Panc1 (cell line): ENCODE results near the gene PISD. TPM values are rescaled to one million over a fixed set of nuclear protein-coding genes. Genes with fewer than 3 reads are reported as not detected.
"Not testable (repeated sequence)": the region's sequence is repeated elsewhere in the genome, so short reads cannot be mapped to it uniquely, and the experiment has no call there.

Experiments
- ATAC-seq: fragments of 200-7000 bp; cut with Tn5 transposase; 2 replicates; pipeline ENCODE4 v1.9.1; 2020; ENCODE audit warnings: mild to moderate bottlenecking, moderate library complexity
- Bru-seq: library from RNA; stranded (reverse); fragments of 400-500 nt; gene quantifications from one replicate; lab custom pipeline; 2021; lab: Mats Ljungman, UMichigan
- BruChase-seq, 2 experiments: library from RNA; stranded (reverse); fragments of 400-500 nt; gene quantifications; one replicate each; lab custom pipeline; 2021; lab: Mats Ljungman, UMichigan
- BruUV-seq: library from RNA; stranded (reverse); fragments of 400-500 nt; replicated peaks from 2 replicates; lab custom pipeline; 2021; lab: Mats Ljungman, UMichigan
- CTCF ChIA-PET: fragments of 300-600 bp; sonication (Branson Sonifier 250); formaldehyde crosslinking; loops from one replicate; lab custom pipeline; 2022; ENCODE audit warnings: antibody characterized with exemption; lab: Charles Lee
- POLR2A ChIA-PET: fragments of 300-600 bp; sonication (Branson Sonifier 250); formaldehyde crosslinking; loops from one replicate; lab custom pipeline; 2022; ENCODE audit warnings: antibody characterized with exemption; lab: Charles Lee
- DNase-seq: peaks from one replicate; pipeline ENCODE4 v3.0.0-alpha.2; 2010; ENCODE audit warnings: low read depth, low spot score
- H3K27ac ChIP-seq: 2 replicates; pipeline ENCODE4 v1.5.1; 2011; ENCODE audit warnings: mild to moderate bottlenecking, low read length, inconsistent platforms
- H3K27me3 ChIP-seq: fragments of 200-500 bp; sonication (Bioruptor generic); 2 replicates; pipeline ENCODE4 v1.6.0; 2014; ENCODE audit warnings: low read length, inconsistent platforms; ENCODE audit not compliant: control insufficient read depth, insufficient read depth
- H3K36me3 ChIP-seq: fragments of 200-500 bp; sonication (Bioruptor generic); 2 replicates; pipeline ENCODE4 v1.5.1; 2014; ENCODE audit warnings: inconsistent platforms, mild to moderate bottlenecking, low read length, moderate library complexity; ENCODE audit not compliant: control insufficient read depth, insufficient read depth
- H3K4me1 ChIP-seq: 2 replicates; pipeline ENCODE4 v1.5.1; 2011; ENCODE audit warnings: inconsistent platforms, mild to moderate bottlenecking, low read length, moderate library complexity; ENCODE audit not compliant: control insufficient read depth, insufficient read depth
- H3K4me3 ChIP-seq, 2 experiments: 2 replicates each; pipeline ENCODE4 v1.5.1; 2011 to 2012; ENCODE audit warnings: low read depth in 2 of 2, low read length in 2 of 2, mild to moderate bottlenecking in 2 of 2, inconsistent platforms in 1 of 2, moderate library complexity in 1 of 2
- H3K9me3 ChIP-seq: fragments of 200-500 bp; sonication (Bioruptor generic); 2 replicates; pipeline ENCODE4 v1.5.1; 2014; ENCODE audit warnings: low read depth, mild to moderate bottlenecking, inconsistent platforms, low read length, moderate library complexity; ENCODE audit not compliant: control insufficient read depth, insufficient read depth
- CTCF ChIP-seq: fragments of 450-650 bp; IDR thresholded peaks from 2 replicates; pipeline ENCODE4 v1.5.1; 2017; ENCODE audit warnings: mild to moderate bottlenecking
- POLR2AphosphoS5 ChIP-seq: IDR thresholded peaks from 2 replicates; pipeline ENCODE4 v1.6.1; 2012; ENCODE audit warnings: mild to moderate bottlenecking, low read depth, low read length, moderate library complexity
- SIN3A ChIP-seq: IDR thresholded peaks from 2 replicates; pipeline ENCODE4 v1.6.1; 2012; ENCODE audit warnings: low read depth, mild to moderate bottlenecking, low read length, moderate library complexity, borderline replicate concordance; ENCODE audit not compliant: insufficient read depth
- TCF7L2 ChIP-seq: IDR thresholded peaks from 2 replicates; pipeline ENCODE4 v1.6.1; 2011; ENCODE audit warnings: mild to moderate bottlenecking, low read depth, low read length, inconsistent platforms
- in situ Hi-C: cut with HindIII; loops from 2 replicates; pipeline ENCODE4 v1.10.0; 2016; ENCODE audit warnings: low sequenced_read_pairs, low pct_unique_long_range_greater_than_20kb
- intact Hi-C: fragments of 100-400 bp; cut with micrococcal nuclease; formaldehyde crosslinking; loops from one replicate; pipeline ENCODE4 v1.10.0; 2022; ENCODE audit not compliant: unreplicated experiment
- long read RNA-seq: library from polyadenylated mRNA; unstranded; transcript quantifications from one replicate; pipeline ENCODE4 v2.0.0, GENCODE V29; 2021; ENCODE audit not compliant: unreplicated experiment
- polyA plus RNA-seq: library from polyadenylated mRNA; unstranded; fragments of >200 nt; gene quantifications from one replicate; pipeline ENCODE4 v1.2.1, GENCODE V29; 2012; ENCODE audit warnings: missing spikeins; ENCODE audit not compliant: insufficient read length
- total RNA-seq: library from RNA; stranded (reverse); gene quantifications from one replicate; pipeline ENCODE4 v1.2.1, GENCODE V29; 2021; ENCODE audit not compliant: unreplicated experiment

The PISD gene
- total RNA-seq (33.8 TPM), Bru-seq, nascent RNA (percentile 67 among the genes with signal in this experiment), BruChase-seq, experiment 1, labeled RNA remaining after a 2-hour chase (percentile 67 among the genes with signal in this experiment), BruChase-seq, experiment 2, labeled RNA remaining after a 6-hour chase (percentile 71 among the genes with signal in this experiment)
- 27.8 TPM for polyA plus RNA-seq
- long read RNA-seq, transcript PISD-209 (8 exons, 1,963 nt), result major isoform, 14 of 77 reads
- long read RNA-seq, partial matches to known transcripts, result 4 of 77 reads
- long read RNA-seq, other reads (novel, unspliced or antisense), result 57 of 77 reads

- peak within 1 kb of the TSS; percentile 78 to 90 for H3K4me3 ChIP-seq
- intact Hi-C loops, result loop anchor here (10.0 kb wide), 1 partner anchor 283 kb away; the partner anchor contains the start of gene YWHAH
- H3K9me3 ChIP-seq, result no peaks in the 10 kb centered on the region
- peaks cover 8% of the 10 kb centered on the region for H3K4me1 ChIP-seq
- ATAC-seq (peak; percentile 91), DNase-seq (peak; percentile 78)
- ChIA-PET CTCF (interaction anchor here (0.6 to 0.7 kb wide), 2 partner anchors 12 to 308 kb away, joined by 3 to 5 read pairs; no protein-coding TSS in a partner anchor), POLR2A (interaction anchor here (0.5 to 0.7 kb wide), 4 partner anchors 193 to 1838 kb away, joined by 5 to 8 read pairs (median 6); no protein-coding TSS in a partner anchor)
- H3K27ac ChIP-seq, result peak within 1 kb of the TSS; percentile 88
- BruUV-seq, result no TSS peak
- TF ChIP-seq TCF7L2 (0 out of 2 replicates have a peak, but pooled peaks have one; percentile 18), POLR2AphosphoS5 (peak; percentile 71), CTCF (no peak), SIN3A (0 out of 2 replicates have a peak, but pooled peaks have one; percentile 40)
- in situ Hi-C loops, result no loop called here
- H3K36me3 ChIP-seq, result peaks cover 4% of the 10 kb centered on the region; the same call in 1 of the 2 replicates
- H3K27me3 ChIP-seq, result no peaks in the 10 kb centered on the region
Measured at GRCh38 chr22:31661851-31662667, at the start of gene PISD. Gene PISD, minus strand, starts transcription at chr22:31662215. Its CDS starts 7 bp downstream, at chr22:31662208.

- DNase-seq, POLR2A ChIA-PET, H3K9me3 ChIP-seq, H3K27ac ChIP-seq, H3K36me3 ChIP-seq, H3K27me3 ChIP-seq, CTCF ChIA-PET, intact Hi-C loops, H3K4me3 ChIP-seq, H3K4me1 ChIP-seq, BruUV-seq, ATAC-seq: not testable (repeated sequence)
- in situ Hi-C loops, result loop anchor here (25.0 kb wide), 1 partner anchor 251 kb away; no protein-coding TSS in a partner anchor
Measured at GRCh38 chr22:31711226-31711625, 49.2 kb upstream of the PISD start.

- in situ Hi-C loops, result loop anchor here (25.0 kb wide), 1 partner anchor 255 kb away; no protein-coding TSS in a partner anchor
Measured at GRCh38 chr22:31707519-31707918, 45.5 kb upstream of the PISD start.

More at GRCh38 chr22:31707519-31707918, 45.5 kb upstream of the PISD start:
- no peak for ATAC-seq
- H3K4me1 ChIP-seq, result no peaks in the 10 kb centered on the region
- TF ChIP-seq POLR2AphosphoS5, result no peak
- no peak for TF ChIP-seq SIN3A
- ChIA-PET CTCF (no interaction called here), POLR2A (no interaction called here)
- no peak for DNase-seq
- intact Hi-C loops, result no loop called here
- peaks cover 10% of the 10 kb centered on the region for H3K36me3 ChIP-seq
- H3K4me3 ChIP-seq, result no peak overlapping the region
- BruUV-seq, result no TSS peak
- H3K9me3 ChIP-seq, result no peaks in the 10 kb centered on the region
- no peak overlapping the region for H3K27ac ChIP-seq
- no peaks in the 10 kb centered on the region for H3K27me3 ChIP-seq
